ENCODE measurements around the gene CCDC134.
"Not testable (repeated sequence)": the region's sequence is repeated elsewhere in the genome, so short reads cannot be mapped to it uniquely, and the experiment has no call there.

CCDC134 gene

GRCh38 chr22:41844513-41844912 is 44.0 kb downstream of the CCDC134 start:
- DNase-seq, result no peak

- DNase-seq, result no peak
Observed at GRCh38 chr22:41845380-41846267, 45.1 kb downstream of the CCDC134 start.

- DNase-seq, result no peak
Observed at GRCh38 chr22:41846268-41846987, 45.9 kb downstream of the CCDC134 start.

- DNase-seq, result no peak
Observed at GRCh38 chr22:41847300-41847699, 46.8 kb downstream of the CCDC134 start.

DNA sequence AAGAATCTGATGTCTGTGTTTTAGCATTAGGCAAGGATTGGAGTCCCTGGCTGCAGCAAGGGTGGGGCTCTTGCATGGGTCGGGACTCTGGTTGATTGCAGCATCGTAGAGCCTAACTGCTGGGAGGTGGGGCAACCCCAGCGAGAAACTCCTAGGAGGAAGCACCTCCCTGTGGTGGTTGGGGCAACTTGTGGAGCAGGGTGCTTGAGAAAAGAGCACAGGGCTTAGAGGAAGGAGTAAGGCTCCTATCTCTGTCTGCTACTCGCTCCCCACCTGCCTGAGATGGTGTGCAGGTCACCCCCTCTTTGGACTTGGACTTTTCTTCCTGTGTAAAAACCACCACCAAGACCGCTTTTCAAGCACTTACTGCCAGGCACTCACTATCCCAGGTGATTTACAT is 48.0 kb downstream of the CCDC134 start:
- no peak for DNase-seq

DNA sequence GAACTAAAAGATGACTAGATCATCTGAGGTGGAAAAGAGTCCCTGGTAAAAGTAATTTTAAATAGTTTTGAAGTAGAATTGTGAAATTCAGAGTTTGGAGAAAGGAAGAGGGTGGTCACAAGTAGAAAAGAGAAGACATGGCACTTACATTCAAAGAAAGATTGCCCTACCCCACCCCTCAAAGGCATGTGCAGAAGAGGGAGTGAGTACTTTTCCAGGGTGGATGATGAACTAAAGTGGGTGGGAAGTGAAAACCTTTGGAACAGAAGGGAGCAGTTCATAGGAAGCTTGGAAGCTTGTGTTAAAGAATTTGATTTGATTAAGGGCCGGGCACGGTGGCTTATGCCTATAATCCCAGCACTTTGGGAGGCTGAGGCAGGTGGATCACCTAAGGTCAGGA is 56.0 kb downstream of the CCDC134 start:
- no peak for DNase-seq

DNA sequence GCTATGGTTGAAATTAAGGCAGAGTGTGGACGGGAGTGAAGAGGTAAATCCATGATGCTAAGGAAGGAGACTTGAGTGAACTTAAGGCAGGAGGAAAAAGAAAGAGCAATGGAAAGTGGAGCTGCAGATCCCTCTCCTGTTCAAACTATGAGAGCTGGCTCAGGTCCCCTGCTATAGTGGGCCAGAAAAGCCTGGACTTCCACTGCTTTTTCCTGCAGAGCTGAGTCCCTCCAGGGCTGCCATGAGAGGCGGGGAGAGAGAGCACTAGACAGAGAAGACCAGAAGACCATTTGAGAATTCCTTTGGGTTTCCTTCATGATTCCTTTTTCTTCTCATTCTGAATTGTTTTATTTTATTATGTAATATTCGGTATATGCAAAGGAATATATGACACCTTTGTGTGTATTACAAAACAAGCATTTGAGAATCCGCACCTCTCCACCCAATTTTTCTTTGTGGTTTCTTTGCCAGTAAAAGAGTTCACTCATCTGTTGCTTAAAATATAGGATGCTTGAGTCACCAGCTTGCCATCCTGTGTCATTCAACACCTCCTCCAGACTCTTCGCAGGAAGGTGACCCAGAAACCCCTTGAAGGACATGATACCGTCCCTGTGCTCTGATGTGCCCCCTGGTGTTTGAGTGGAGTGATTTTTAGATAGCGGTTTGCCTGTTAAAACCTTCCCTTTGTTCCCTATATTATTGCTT is 56.8 kb downstream of the CCDC134 start:
- DNase-seq, result peak; percentile 70

DNA sequence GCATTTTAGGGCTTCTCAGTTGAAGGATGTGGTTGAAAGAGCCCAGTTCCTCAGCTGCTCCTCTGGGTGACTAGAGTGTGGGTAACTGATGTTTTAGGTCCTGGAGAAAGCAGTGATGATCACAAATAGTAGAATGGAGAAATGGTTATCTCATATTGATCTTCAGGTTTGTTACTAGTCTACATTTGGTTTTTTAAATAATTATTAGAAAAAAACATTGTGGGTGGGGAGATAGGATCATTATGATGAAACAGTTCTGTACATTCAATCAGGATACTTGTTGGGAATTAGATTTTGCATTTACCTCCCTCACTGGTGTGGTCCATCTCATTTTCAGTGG is 57.4 kb downstream of the CCDC134 start:
- no peak for DNase-seq

DNA sequence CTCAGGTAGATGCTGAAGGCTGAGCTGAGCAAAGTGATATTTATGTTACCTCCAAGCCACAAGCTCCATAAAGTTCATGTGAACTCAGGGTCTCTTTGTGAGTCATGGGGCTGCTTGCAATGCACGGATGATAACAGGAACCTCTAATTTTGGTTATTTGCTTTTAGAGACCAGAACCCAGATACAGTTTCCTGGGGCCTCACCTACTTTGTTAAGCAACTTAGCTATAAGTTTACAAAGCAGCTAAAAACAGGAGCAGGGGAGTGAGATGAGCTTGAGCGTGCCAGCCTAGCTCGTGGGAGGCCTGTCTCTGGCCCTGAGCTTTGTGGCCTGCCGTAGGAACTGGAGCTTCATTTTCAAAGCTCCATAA is 61.7 kb downstream of the CCDC134 start:
- no peak for DNase-seq

GRCh38 chr22:41862530-41863266 is 62.2 kb downstream of the CCDC134 start:
- no peak for DNase-seq

GRCh38 chr22:41863472-41863871 is 63.0 kb downstream of the CCDC134 start:
- DNase-seq, result no peak

- no peak for DNase-seq
Observed at GRCh38 chr22:41868556-41868955, 68.1 kb downstream of the CCDC134 start.

DNA sequence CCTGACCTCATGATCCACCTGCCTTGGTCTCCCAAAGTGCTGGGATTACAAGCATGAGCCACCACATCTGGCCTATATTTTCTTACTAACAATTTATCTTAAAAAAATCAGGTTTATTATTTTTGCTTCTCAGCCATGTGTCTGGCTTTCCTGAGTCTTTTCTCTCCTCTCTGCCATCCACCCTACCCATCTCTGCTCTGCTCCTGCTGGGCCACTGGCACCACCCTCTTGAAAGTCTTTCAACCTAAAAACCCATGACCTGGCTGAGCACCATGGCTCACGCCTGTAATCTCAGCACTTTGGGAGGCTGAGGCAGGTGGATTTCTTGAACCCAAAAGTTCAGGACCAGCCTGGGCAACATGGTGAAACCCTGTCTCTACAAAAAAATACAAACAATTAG is 69.6 kb downstream of the CCDC134 start:
- not testable (repeated sequence) for DNase-seq

GRCh38 chr22:41870786-41871185 is 70.3 kb downstream of the CCDC134 start:
- no peak for DNase-seq

GRCh38 chr22:41873391-41873790 is 72.9 kb downstream of the CCDC134 start:
- DNase-seq, result no peak

- no peak for DNase-seq
Observed at GRCh38 chr22:41874090-41874489, 73.6 kb downstream of the CCDC134 start.

GRCh38 chr22:41875531-41876270 is 75.2 kb downstream of the CCDC134 start:
- no peak for DNase-seq
